Left lung (tissue), 10 donors: ENCODE measurements around the gene RRBP1. TPM values are rescaled to one million over a fixed set of nuclear protein-coding genes. Genes with fewer than 3 reads are reported as not detected.
A peak's percentile ranks its signal among the peaks of the same experiment; 100 is the strongest.

Source experiments
- ATAC-seq: fragments of 200-7000 bp; cut with Tn5 transposase; one replicate; pipeline ENCODE4 v1.9.1; 2020; ENCODE audit warnings: moderate library complexity
- DNase-seq, 4 donors: peaks; one replicate each; pipeline ENCODE4 v3.0.0-alpha.2; 2013 to 2020
- H3K27ac ChIP-seq, 2 donors: fragments of 200-600 bp; sonication (generic) in 1 of 2; one replicate each; pipeline versions ENCODE4 v1.5.0 to v1.8.0; 2020 to 2021
- H3K27me3 ChIP-seq, 2 donors: fragments of 200-600 bp; sonication (generic) in 1 of 2; one replicate each; pipeline versions ENCODE4 v1.5.0 to v1.8.0; 2020 to 2021
- H3K36me3 ChIP-seq, 2 donors: fragments of 200-600 bp; sonication (generic) in 1 of 2; one replicate each; pipeline versions ENCODE4 v1.5.0 to v1.8.0; 2020 to 2021
- H3K4me1 ChIP-seq, 2 donors: fragments of 200-600 bp; one replicate each; pipeline ENCODE4 v1.8.0; 2021
- H3K4me3 ChIP-seq, 2 donors: fragments of 200-600 bp; sonication (generic) in 1 of 2; one replicate each; pipeline versions ENCODE4 v1.5.0 to v1.8.0; 2020 to 2021; ENCODE audit warnings: mild to moderate bottlenecking in 1 of 2
- H3K9me3 ChIP-seq, 2 donors: fragments of 200-600 bp; sonication (generic) in 1 of 2; one replicate each; pipeline versions ENCODE4 v1.5.0 to v1.8.0; 2020 to 2021
- intact Hi-C, 2 donors: fragments of 100-400 bp; cut with DNase I; formaldehyde crosslinking; loops; one replicate each; pipeline versions ENCODE4 v1.11.2 to v1.14.2; 2022
- polyA plus RNA-seq, 6 donors: library from polyadenylated mRNA; unstranded; fragments of 120-200 nt; gene quantifications; one replicate each; pipeline ENCODE4 v1.2.1, GENCODE V29; 2013; ENCODE audit not compliant: insufficient read length in 6 of 6
- total RNA-seq, 2 donors: library from RNA; stranded (reverse); fragmentation: NEBNext Ultra II Directional; extraction: Animal tissue kit (Norgen Biotek cat#: 25700); gene quantifications; one replicate each; pipeline ENCODE4 v1.2.1, GENCODE V29; 2021
- TF ChIP-seq, protein P1 (sequence below), 2 donors: fragments of 200-600 bp; sonication (generic) in 1 of 2; IDR thresholded peaks; one replicate each; pipeline versions ENCODE4 v1.5.0 to v1.8.0; 2021; ENCODE audit warnings: antibody characterized with exemption in 2 of 2
- donor health status: DM: no; HTN: yes; CAD: no.
- donor health status: DM: no; HTN: no; CAD: no.

Gene RRBP1
- total and polyA plus RNA-seq, 8 donors, result 110 to 263 (median 131) TPM

DNA sequence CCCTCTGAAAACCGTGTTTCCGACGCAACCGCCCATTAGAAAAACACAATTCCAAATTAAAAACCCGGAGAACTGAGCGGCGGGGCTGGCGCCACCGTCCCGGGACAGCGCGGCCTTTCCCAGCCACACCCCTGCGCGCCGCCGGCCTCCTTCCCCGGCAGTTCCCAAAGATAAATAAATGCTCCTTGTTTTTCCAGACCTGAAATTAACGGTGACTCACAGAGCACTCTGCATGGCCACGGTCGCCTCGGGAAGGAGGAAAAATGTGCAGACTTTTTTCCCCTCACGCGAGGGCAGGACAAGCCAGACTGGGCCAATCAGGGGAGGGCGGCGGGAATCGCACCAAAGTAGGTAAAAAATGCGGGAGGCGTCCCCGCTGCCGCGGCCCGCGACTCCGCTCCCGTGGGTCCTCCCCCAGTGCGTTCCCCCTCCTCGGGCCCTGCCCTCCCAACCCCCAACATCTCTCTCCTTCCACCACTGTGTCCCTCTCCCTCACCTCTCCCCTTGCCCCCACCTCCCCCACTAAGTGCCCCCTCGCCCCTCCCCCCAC is 113.0 kb downstream of the RRBP1 start:
- Histone ChIP-seq H3K4me1 (peaks cover 18 to 42% of the 10 kb centered on the region in 2 donors), H3K27me3 (peaks cover 0 to 9% of the 10 kb centered on the region in 2 donors), H3K9me3 (no peaks in the 10 kb centered on the region), H3K36me3 (no peaks in the 10 kb centered on the region), H3K4me3 (peak overlapping the region; percentile 79 to 88), H3K27ac (peak overlapping the region; percentile 92 to 99)
- intact Hi-C loops, result no loop called here
- peak; percentile 57 to 90 (median 82) for DNase-seq
- ATAC-seq, result peak; percentile 73
- TF ChIP-seq, protein P1, sequence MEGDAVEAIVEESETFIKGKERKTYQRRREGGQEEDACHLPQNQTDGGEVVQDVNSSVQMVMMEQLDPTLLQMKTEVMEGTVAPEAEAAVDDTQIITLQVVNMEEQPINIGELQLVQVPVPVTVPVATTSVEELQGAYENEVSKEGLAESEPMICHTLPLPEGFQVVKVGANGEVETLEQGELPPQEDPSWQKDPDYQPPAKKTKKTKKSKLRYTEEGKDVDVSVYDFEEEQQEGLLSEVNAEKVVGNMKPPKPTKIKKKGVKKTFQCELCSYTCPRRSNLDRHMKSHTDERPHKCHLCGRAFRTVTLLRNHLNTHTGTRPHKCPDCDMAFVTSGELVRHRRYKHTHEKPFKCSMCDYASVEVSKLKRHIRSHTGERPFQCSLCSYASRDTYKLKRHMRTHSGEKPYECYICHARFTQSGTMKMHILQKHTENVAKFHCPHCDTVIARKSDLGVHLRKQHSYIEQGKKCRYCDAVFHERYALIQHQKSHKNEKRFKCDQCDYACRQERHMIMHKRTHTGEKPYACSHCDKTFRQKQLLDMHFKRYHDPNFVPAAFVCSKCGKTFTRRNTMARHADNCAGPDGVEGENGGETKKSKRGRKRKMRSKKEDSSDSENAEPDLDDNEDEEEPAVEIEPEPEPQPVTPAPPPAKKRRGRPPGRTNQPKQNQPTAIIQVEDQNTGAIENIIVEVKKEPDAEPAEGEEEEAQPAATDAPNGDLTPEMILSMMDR (IDR thresholded peaks at IDR 0.05), result no peak

- no peaks in the 10 kb centered on the region for H3K9me3 ChIP-seq
These were observed 113.8 kb downstream of the RRBP1 start for GRCh38 chr20:17568045-17568788.

DNA sequence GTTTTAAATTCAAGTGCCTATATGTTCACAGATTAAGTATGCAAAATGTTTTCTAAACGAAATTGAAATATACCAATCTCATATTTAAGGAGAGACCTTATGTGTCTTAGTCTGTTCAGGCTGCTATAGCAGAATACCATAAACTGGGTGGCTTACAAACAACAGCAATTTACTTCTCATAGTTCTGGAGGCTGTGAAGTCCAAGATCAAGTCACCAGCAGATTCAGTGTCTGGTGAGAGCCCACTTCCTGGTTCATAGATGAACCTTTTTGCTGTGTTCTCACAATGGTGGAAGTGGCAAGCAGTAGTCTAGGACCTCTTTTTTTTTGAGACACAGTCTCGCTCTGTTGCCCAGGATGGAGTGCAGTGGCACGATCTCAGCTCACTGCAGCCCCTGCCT is 115.7 kb downstream of the RRBP1 start:
- DNase-seq (no peak), ATAC-seq (no peak)
- no peaks in the 10 kb centered on the region for H3K36me3 ChIP-seq
- H3K9me3 ChIP-seq, result no peaks in the 10 kb centered on the region
- intact Hi-C loops, result no loop called here
- no peak overlapping the region for H3K27ac ChIP-seq
- peaks cover 2 to 21% of the 10 kb centered on the region in 2 donors for H3K4me1 ChIP-seq
- no peak overlapping the region for H3K4me3 ChIP-seq
- TF ChIP-seq, protein P1 (IDR thresholded peaks at IDR 0.05), result no peak
- H3K27me3 ChIP-seq, result peaks cover 0 to 9% of the 10 kb centered on the region in 2 donors

More at GRCh38 chr20:17568045-17568788, 113.8 kb downstream of the RRBP1 start:
- intact Hi-C loops, result no loop called here
- DNase-seq (no peak), ATAC-seq (no peak)
- Histone ChIP-seq H3K27me3 (peaks cover 0 to 9% of the 10 kb centered on the region in 2 donors), H3K36me3 (no peaks in the 10 kb centered on the region), H3K27ac (peak overlapping the region; percentile 92 to 99), H3K4me1 (peaks cover 13 to 34% of the 10 kb centered on the region in 2 donors), H3K4me3 (peak overlapping the region; percentile 79 to 88)
- TF ChIP-seq, protein P1 (IDR thresholded peaks at IDR 0.05), result no peak

DNA sequence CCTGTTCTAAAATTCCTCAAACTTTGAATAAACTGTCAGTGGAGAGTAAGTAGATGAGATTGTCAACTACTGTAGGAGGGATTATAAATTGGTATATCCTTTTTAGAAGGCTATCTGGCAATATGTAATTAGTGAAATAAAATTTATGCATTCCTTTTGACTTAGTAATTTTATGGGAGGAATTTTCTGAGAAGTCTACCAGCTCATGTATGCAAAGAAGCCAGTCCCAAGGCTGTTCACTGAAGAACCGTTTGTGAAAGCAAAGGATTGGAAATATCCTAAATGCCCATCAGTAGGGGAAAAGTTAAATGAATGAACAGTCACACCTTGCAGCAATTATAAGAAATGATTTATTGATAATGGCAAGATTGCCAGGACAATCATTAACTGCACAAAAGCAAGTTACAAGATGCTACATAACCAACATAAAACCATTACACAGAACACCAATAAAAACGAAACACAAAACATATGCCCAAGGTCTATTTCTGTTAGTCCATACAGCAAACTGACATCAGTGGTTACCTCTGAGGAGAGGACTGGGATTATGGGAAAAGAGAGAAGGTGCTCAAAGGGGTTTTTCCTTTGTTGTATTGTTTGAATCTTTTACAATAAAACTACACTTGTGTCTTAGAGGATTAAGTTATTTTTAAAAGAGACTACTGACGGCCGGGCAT is 116.7 kb downstream of the RRBP1 start:
- intact Hi-C loops, result no loop called here
- H3K9me3 ChIP-seq, result no peaks in the 10 kb centered on the region
- H3K4me3 ChIP-seq, result no peak overlapping the region
- H3K4me1 ChIP-seq, result peaks cover 0 to 14% of the 10 kb centered on the region in 2 donors
- no peaks in the 10 kb centered on the region for H3K36me3 ChIP-seq
- no peak overlapping the region for H3K27ac ChIP-seq
- ATAC-seq (no peak), DNase-seq (no peak)
- peaks cover 0 to 9% of the 10 kb centered on the region in 2 donors for H3K27me3 ChIP-seq
- TF ChIP-seq, protein P1 (IDR thresholded peaks at IDR 0.05), result no peak

Other genes starting within 250 kb of the RRBP1 start
- 1 to 10 TPM; 1.9 TPM for gene BFSP1, start 150.9 kb downstream of the RRBP1 start, total RNA-seq
- 1 to 10 TPM; 3.3 to 4.2 (median 4.1) TPM for gene BFSP1, start 150.9 kb downstream of the RRBP1 start, polyA plus RNA-seq
- 100 to 1,000 TPM; 504 to 551 TPM for gene DSTN, start 112.2 kb downstream of the RRBP1 start, total RNA-seq
- 100 to 1,000 TPM; 340 to 390 (median 356) TPM for gene DSTN, start 112.2 kb downstream of the RRBP1 start, polyA plus RNA-seq
- not detected for gene BANF2, start 17.7 kb upstream of the RRBP1 start, total RNA-seq
- not detected for gene BANF2, start 17.7 kb upstream of the RRBP1 start, polyA plus RNA-seq